ENCODE data around the gene CD2BP2.

CD2BP2 gene

DNA sequence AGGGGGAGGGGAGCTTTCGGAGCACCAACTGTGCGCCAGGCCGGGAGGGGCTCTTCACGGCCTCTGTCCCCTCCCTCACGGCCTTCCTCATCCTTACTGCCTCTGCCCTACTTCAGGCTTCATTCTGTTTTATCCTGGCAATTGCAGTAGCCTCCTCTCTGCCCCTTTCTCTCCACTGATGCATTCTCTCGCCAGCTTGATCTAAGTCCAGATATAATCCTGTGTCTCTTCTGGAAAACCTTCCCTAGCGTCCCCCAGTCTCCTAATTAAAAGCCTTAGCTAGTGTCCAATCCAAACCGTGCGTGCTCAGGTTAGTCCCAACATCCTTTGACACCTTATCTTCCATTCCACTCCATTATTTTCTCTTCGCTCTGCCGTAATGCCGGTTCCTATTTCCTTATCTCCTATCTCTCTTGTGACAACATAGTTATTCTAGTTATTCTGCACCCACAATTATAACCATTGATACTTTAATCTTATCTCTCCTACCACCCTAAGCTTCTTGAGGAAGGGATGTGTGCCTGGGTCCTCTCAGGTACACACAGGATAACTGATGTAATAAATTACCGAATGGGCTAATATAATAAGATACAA is 41.0 kb upstream of the CD2BP2 start:
- TF ChIP-seq NFIC (IDR thresholded peaks at IDR 0.05) = no peak
- TF ChIP-seq ZBTB7A (IDR thresholded peaks at IDR 0.05; ENCODE audit: low read depth) = no peak
- TF ChIP-seq MAX (IDR thresholded peaks at IDR 0.05) = no peak
- no peak for TF ChIP-seq TEAD4 (IDR thresholded peaks at IDR 0.05)
- TF ChIP-seq TCF12 (IDR thresholded peaks at IDR 0.05; ENCODE audit: low read depth) = no peak
- no peak for TF ChIP-seq TAF1 (IDR thresholded peaks at IDR 0.05; ENCODE audit: low read depth)
- TF ChIP-seq, protein P1, sequence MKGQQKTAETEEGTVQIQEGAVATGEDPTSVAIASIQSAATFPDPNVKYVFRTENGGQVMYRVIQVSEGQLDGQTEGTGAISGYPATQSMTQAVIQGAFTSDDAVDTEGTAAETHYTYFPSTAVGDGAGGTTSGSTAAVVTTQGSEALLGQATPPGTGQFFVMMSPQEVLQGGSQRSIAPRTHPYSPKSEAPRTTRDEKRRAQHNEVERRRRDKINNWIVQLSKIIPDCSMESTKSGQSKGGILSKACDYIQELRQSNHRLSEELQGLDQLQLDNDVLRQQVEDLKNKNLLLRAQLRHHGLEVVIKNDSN (IDR thresholded peaks at IDR 0.05) = no peak
- TF ChIP-seq CREB1 (IDR thresholded peaks at IDR 0.05; ENCODE audit: low read depth) = no peak

GRCh38 chr16:30395155-30395991 is 40.3 kb upstream of the CD2BP2 start, which contains the start of gene ZNF48:
Gene ZNF48 (plus strand): TSS chr16:30395420. CDS start chr16:30395795, 375 bp downstream.
- TF ChIP-seq TAF1 (IDR thresholded peaks at IDR 0.05; ENCODE audit: low read depth) (peak; percentile 63; the same call in 1 of the 2 replicates), NFIC (IDR thresholded peaks at IDR 0.05) (peak; percentile 44; the same call in 1 of the 2 replicates), TCF12 (IDR thresholded peaks at IDR 0.05; ENCODE audit: low read depth) (peak; percentile 60; the same call in 1 of the 2 replicates), MAX (IDR thresholded peaks at IDR 0.05) (peak; percentile 60), YY1 (IDR thresholded peaks at IDR 0.05; ENCODE audit: low read depth) (peak; percentile 58; the same call in 1 of the 2 replicates), ZBTB7A (IDR thresholded peaks at IDR 0.05; ENCODE audit: low read depth) (peak; percentile 83), CEBPB (IDR thresholded peaks at IDR 0.05) (no peak), EP300 (IDR thresholded peaks at IDR 0.05; ENCODE audit: borderline replicate concordance) (peak; percentile 30), RAD21 (IDR thresholded peaks at IDR 0.05; ENCODE audit: low read depth) (peak; percentile 22; the same call in 1 of the 2 replicates), FOXM1 (IDR thresholded peaks at IDR 0.05; ENCODE audit: borderline replicate concordance, low read depth) (no peak), EGR1 (IDR thresholded peaks at IDR 0.05) (peak; percentile 67), TEAD4 (IDR thresholded peaks at IDR 0.05) (no peak), CREB1 (IDR thresholded peaks at IDR 0.05; ENCODE audit: low read depth) (no peak)
- TF ChIP-seq, protein P1 (IDR thresholded peaks at IDR 0.05) = no peak; the same call in 1 of the 2 replicates

DNA sequence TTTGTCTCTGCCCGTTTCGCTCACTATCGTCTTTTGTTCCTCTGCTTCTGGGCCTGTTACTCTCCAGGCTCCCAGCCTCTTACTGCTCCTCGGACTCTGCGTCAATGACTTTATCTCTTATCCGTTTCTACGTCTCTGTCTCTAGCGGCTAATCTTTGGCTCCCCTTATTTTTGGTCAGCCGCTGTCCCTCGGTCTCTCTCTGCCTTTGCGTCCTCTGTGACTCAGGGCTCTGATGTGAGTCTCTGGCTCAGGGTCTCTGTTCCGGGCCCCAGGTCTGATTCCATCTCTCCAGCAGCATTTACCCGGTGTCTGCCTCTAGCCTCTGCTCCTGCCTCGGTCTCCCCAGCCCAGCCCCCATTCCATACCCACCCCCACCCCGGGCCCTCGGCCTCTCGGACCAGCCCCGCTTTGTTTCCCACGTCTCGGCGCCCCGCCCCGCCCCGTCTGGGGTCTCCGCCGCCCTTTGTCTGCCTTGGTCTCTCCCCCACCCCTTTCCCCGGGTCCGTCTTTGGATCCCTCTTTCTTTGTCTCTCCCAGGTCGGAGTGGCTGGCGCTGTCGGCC is 39.6 kb upstream of the CD2BP2 start:
- TF ChIP-seq CREB1 (IDR thresholded peaks at IDR 0.05; ENCODE audit: low read depth) = no peak
- TF ChIP-seq TEAD4 (IDR thresholded peaks at IDR 0.05) = no peak
- no peak for TF ChIP-seq TCF12 (IDR thresholded peaks at IDR 0.05; ENCODE audit: low read depth)
- TF ChIP-seq YY1 (IDR thresholded peaks at IDR 0.05; ENCODE audit: low read depth) = no peak
- no peak for TF ChIP-seq MAX (IDR thresholded peaks at IDR 0.05)
- no peak for TF ChIP-seq TAF1 (IDR thresholded peaks at IDR 0.05; ENCODE audit: low read depth)
- TF ChIP-seq EP300 (IDR thresholded peaks at IDR 0.05; ENCODE audit: borderline replicate concordance) = no peak
- no peak for TF ChIP-seq RAD21 (IDR thresholded peaks at IDR 0.05; ENCODE audit: low read depth)
- TF ChIP-seq, protein P1 (IDR thresholded peaks at IDR 0.05) = no peak
- no peak for TF ChIP-seq EGR1 (IDR thresholded peaks at IDR 0.05)
- no peak for TF ChIP-seq FOXM1 (IDR thresholded peaks at IDR 0.05; ENCODE audit: borderline replicate concordance, low read depth)
- no peak for TF ChIP-seq CEBPB (IDR thresholded peaks at IDR 0.05)
- no peak for TF ChIP-seq NFIC (IDR thresholded peaks at IDR 0.05)
- no peak for TF ChIP-seq REST (IDR thresholded peaks at IDR 0.05; ENCODE audit: low read depth)
- no peak for TF ChIP-seq ZBTB7A (IDR thresholded peaks at IDR 0.05; ENCODE audit: low read depth)

DNA sequence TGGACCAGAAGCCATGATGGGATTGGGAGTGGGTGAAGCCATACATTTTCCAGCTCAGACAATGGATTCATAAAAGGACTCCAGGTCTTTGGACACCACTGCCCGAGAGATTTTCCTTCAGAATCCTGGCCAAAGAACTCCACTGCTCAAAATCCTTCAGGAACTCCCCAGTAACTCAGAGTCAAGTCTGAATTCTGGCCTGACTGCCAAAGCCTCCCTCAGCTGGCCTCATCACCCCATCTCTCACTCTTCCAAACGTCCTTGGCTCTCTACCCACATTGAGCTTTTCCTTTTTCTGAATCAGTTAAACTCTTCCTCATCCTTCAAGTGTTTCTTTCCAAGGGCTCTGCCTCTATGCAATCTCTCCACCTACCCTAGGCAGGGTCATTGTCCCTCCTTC is 28.4 kb upstream of the CD2BP2 start:
- TF ChIP-seq CEBPB (IDR thresholded peaks at IDR 0.05) (no peak), CREB1 (IDR thresholded peaks at IDR 0.05; ENCODE audit: low read depth) (no peak)
- TF ChIP-seq, protein P1 (IDR thresholded peaks at IDR 0.05) = no peak

DNA sequence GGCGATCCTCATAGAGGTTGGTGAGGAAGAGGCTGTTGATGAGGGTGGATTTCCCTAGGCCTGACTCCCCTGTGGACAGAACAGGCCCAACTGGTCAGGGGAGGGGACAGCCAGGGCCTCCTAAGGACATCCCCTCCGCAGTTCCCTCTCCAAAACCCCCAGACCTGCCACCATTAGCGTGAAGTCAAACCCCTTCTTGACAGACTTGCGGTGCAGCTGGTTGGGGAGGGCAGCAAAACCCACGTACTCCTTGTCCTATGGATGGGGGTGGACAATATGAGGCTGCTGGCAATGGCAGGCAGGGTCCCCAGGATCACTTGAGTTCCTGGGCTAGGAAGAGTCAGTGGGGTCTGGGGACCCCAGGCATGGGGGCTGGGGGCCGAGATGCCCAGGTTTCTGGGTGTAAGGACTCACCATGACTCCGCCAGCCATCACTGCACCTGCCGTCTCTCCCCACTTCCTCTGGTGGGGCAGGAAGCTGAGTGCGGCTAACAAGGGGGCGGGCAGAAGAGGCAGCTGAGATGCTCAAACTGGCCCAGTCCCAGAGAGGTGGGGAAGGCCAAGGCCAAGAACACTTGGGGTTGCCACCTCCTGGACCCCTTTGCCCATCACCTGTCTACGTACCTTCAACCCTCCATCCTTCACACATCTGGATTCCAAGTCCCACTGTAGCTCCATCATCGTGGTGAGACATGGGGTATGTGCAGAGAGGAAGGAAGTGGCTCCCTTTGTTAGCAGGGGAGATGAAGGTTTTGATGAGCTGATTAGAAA is 27.2 kb upstream of the CD2BP2 start, which contains the start of gene SEPTIN1:
Gene SEPTIN1, minus strand, starts transcription at position 451 of the 771 bp plus-strand sequence. Its CDS starts 19 bp downstream, at position 432.
- TF ChIP-seq EGR1 (IDR thresholded peaks at IDR 0.05) (no peak), YY1 (IDR thresholded peaks at IDR 0.05; ENCODE audit: low read depth) (no peak), FOXM1 (IDR thresholded peaks at IDR 0.05; ENCODE audit: borderline replicate concordance, low read depth) (no peak), NFIC (IDR thresholded peaks at IDR 0.05) (no peak), ZBTB7A (IDR thresholded peaks at IDR 0.05; ENCODE audit: low read depth) (no peak), TAF1 (IDR thresholded peaks at IDR 0.05; ENCODE audit: low read depth) (no peak), RAD21 (IDR thresholded peaks at IDR 0.05; ENCODE audit: low read depth) (no peak), TCF12 (IDR thresholded peaks at IDR 0.05; ENCODE audit: low read depth) (no peak), EP300 (IDR thresholded peaks at IDR 0.05; ENCODE audit: borderline replicate concordance) (no peak), TEAD4 (IDR thresholded peaks at IDR 0.05) (no peak), CEBPB (IDR thresholded peaks at IDR 0.05) (no peak), MAX (IDR thresholded peaks at IDR 0.05) (no peak), CREB1 (IDR thresholded peaks at IDR 0.05; ENCODE audit: low read depth) (no peak), REST (IDR thresholded peaks at IDR 0.05; ENCODE audit: low read depth) (no peak)
- TF ChIP-seq, protein P1 (IDR thresholded peaks at IDR 0.05) = no peak

All from Ishikawa (cell line).